PC-3 (cell line): ENCODE measurements around the gene BBS4. TPM values are rescaled to one million over a fixed set of nuclear protein-coding genes. Genes with fewer than 3 reads are reported as not detected.
"Not testable (repeated sequence)": the region's sequence is repeated elsewhere in the genome, so short reads cannot be mapped to it uniquely, and the experiment has no call there.

Experiments
- ATAC-seq: fragments of 200-7000 bp; cut with Tn5 transposase; 2 replicates; pipeline ENCODE4 v1.9.1; 2020; ENCODE audit warnings: mild to moderate bottlenecking, moderate library complexity
- BruUV-seq: library from RNA; stranded (reverse); fragments of 400-500 nt; replicated peaks from 2 replicates; lab custom pipeline; 2021; lab: Mats Ljungman, UMichigan
- CTCF ChIA-PET: fragments of 300-600 bp; sonication (Branson Sonifier 250); formaldehyde crosslinking; loops from one replicate; lab custom pipeline; 2022; ENCODE audit warnings: antibody characterized with exemption; lab: Charles Lee
- POLR2A ChIA-PET: fragments of 300-600 bp; sonication (Branson Sonifier 250); formaldehyde crosslinking; loops from one replicate; lab custom pipeline; 2022; ENCODE audit warnings: antibody characterized with exemption; ENCODE audit not compliant: unreplicated experiment; lab: Charles Lee
- DNase-seq: peaks from one replicate; pipeline ENCODE4 v3.0.0-alpha.2; 2015
- H2AFZ ChIP-seq: fragments of 300-600 bp; sonication (generic); 2 replicates; pipeline ENCODE4 v1.6.0; 2016; ENCODE audit warnings: antibody characterized with exemption, low read length
- H3F3A ChIP-seq: fragments of 300-600 bp; sonication (generic); one replicate; pipeline ENCODE4 v1.6.0; 2017; ENCODE audit warnings: antibody characterized with exemption, low read length, control low read depth, mild to moderate bottlenecking; ENCODE audit not compliant: unreplicated experiment
- H3K27ac ChIP-seq: fragments of 300-600 bp; sonication (generic); 2 replicates; pipeline ENCODE4 v1.5.1; 2016; ENCODE audit warnings: mild to moderate bottlenecking, low read length
- H3K27me3 ChIP-seq: fragments of 300-600 bp; sonication (generic); 2 replicates; pipeline ENCODE4 v1.6.1; 2016; ENCODE audit warnings: low read length, mixed read lengths
- H3K36me3 ChIP-seq: fragments of 300-600 bp; sonication (generic); 2 replicates; pipeline ENCODE4 v1.6.1; 2016; ENCODE audit warnings: low read depth, mixed run types, low read length, mixed read lengths
- H3K4me1 ChIP-seq: fragments of 300-600 bp; sonication (generic); 2 replicates; pipeline ENCODE4 v1.5.1; 2016; ENCODE audit warnings: low read length; ENCODE audit not compliant: insufficient read depth
- H3K4me2 ChIP-seq: fragments of 300-600 bp; sonication (generic); 2 replicates; pipeline ENCODE4 v1.6.0; 2016; ENCODE audit warnings: low read length
- H3K4me3 ChIP-seq: fragments of 300-600 bp; sonication (generic); 2 replicates; pipeline ENCODE4 v1.5.1; 2016; ENCODE audit warnings: mild to moderate bottlenecking, low read length, mixed read lengths
- H3K79me2 ChIP-seq: fragments of 300-600 bp; sonication (generic); 2 replicates; pipeline ENCODE4 v1.6.1; 2017; ENCODE audit warnings: low read length, mixed read lengths
- H3K9ac ChIP-seq: fragments of 300-600 bp; sonication (generic); 2 replicates; pipeline ENCODE4 v1.6.0; 2016; ENCODE audit warnings: mild to moderate bottlenecking, low read length
- H3K9me2 ChIP-seq: fragments of 300-600 bp; sonication (generic); replicated peaks from 2 replicates; pipeline ENCODE4 v1.6.1; 2016; ENCODE audit warnings: mixed run types, low read length, mixed read lengths
- H3K9me3 ChIP-seq: fragments of 300-600 bp; sonication (generic); 2 replicates; pipeline ENCODE4 v1.6.1; 2016; ENCODE audit warnings: low read length, mixed read lengths
- H4K20me1 ChIP-seq: fragments of 300-600 bp; sonication (generic); 2 replicates; pipeline ENCODE4 v1.6.1; 2016; ENCODE audit warnings: low read length, mixed read lengths
- EZH2 ChIP-seq: fragments of 300-600 bp; sonication (generic); IDR thresholded peaks from one replicate; pipeline ENCODE4 v1.6.1; 2017; ENCODE audit warnings: antibody characterized with exemption, mild to moderate bottlenecking, low read length; ENCODE audit not compliant: unreplicated experiment
- EZH2phosphoT487 ChIP-seq: fragments of 300-600 bp; sonication (generic); IDR thresholded peaks from 2 replicates; pipeline ENCODE4 v1.6.1; 2018; ENCODE audit warnings: mild to moderate bottlenecking, antibody characterized with exemption, low read length, borderline replicate concordance
- intact Hi-C: fragments of 100-400 bp; cut with micrococcal nuclease; formaldehyde crosslinking; loops from 2 replicates; pipeline ENCODE4 v1.9.0; 2023
- total RNA-seq: library from RNA; depleted of rRNA; stranded (reverse); fragments of >200 nt; gene quantifications from 2 replicates; pipeline ENCODE4 v1.2.3, GENCODE V29; 2014
- TF ChIP-seq, protein P1 (sequence below): fragments of 300-600 bp; sonication (generic); conservative IDR thresholded peaks from 2 replicates; pipeline ENCODE4 v1.5.1; 2017; ENCODE audit warnings: antibody characterized with exemption, low read depth, mild to moderate bottlenecking, low read length

BBS4 gene
- total RNA-seq, 1 experiment from 2014 or later, result 18.7 TPM

DNA sequence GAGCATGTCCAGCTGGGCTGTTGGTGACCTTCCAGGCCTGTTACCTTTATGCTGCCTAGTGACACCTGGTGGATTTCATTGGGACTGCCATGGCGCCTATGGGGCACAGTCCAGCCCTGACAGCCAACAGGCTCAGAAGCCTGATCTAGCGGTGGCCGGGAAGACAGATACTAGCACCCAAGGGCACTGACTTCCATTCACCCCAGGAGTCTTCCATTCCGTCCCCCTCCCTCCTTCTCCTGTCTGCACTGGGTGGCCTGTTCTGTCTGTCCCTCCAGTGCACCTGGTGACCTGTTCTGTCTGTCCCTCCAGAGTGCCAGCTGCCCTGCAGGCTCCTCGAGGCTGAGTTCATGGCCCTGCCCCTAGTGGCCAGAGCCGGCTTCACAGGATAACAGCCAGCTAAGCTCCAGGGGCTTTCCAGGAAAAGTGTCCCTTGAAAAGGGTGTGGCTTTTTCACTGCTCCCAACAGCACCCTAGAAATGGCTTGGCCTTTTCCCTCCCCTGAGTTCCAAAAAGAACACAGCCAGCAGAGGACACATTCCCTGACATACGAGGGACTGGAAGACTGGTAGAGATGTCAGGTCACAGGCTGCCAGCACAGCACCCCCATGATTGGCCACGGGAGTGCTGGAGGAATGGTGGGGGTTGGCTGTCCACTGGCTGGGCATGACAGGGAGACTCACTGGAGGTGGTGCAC is 15.2 kb upstream of the BBS4 start:
- POLR2A ChIA-PET, result interaction anchor here (0.6 kb wide), 1 partner anchor 358 kb away, joined by 3 read pairs; no protein-coding TSS in a partner anchor
- H3K4me1 ChIP-seq, H4K20me1 ChIP-seq, H3K27ac ChIP-seq, H3K9me3 ChIP-seq, H3F3A ChIP-seq, H3K27me3 ChIP-seq, H3K9ac ChIP-seq, H3K9me2 ChIP-seq, H3K79me2 ChIP-seq, intact Hi-C loops, BruUV-seq, H3K36me3 ChIP-seq: not testable (repeated sequence)
- Histone ChIP-seq H3K4me3 (peak overlapping the region; percentile 62; the same call in 1 of the 2 replicates), H2AFZ (peak overlapping the region; percentile 84), H3K4me2 (peak overlapping the region; percentile 89)
- CTCF ChIA-PET, result interaction anchor here (0.6 to 1.0 kb wide), 2 partner anchors 71 to 72 kb away, joined by 3 to 4 read pairs; no protein-coding TSS in a partner anchor
- TF ChIP-seq, protein P1, sequence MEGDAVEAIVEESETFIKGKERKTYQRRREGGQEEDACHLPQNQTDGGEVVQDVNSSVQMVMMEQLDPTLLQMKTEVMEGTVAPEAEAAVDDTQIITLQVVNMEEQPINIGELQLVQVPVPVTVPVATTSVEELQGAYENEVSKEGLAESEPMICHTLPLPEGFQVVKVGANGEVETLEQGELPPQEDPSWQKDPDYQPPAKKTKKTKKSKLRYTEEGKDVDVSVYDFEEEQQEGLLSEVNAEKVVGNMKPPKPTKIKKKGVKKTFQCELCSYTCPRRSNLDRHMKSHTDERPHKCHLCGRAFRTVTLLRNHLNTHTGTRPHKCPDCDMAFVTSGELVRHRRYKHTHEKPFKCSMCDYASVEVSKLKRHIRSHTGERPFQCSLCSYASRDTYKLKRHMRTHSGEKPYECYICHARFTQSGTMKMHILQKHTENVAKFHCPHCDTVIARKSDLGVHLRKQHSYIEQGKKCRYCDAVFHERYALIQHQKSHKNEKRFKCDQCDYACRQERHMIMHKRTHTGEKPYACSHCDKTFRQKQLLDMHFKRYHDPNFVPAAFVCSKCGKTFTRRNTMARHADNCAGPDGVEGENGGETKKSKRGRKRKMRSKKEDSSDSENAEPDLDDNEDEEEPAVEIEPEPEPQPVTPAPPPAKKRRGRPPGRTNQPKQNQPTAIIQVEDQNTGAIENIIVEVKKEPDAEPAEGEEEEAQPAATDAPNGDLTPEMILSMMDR, result peak; percentile 69
- DNase-seq (peak; percentile 84), ATAC-seq (peak; percentile 96)

DNA sequence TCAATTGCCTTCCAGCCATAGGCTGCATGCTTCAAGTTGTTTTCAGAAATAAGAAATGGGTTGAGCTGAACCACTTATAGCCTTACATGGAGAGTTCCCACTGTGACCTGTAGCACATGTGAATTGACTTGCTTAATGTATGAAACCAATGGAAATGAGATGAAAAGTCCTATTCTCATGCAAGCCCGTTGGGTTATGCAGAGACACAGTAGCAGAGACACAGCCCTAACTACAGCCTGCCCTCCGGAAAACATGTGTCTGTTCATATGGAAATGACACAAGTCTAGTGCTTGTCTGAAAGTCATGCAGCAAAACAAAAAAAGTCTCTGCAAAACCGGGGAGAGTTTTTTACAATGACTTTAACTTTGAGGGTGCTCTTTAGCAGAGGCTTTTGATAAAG is 14.5 kb upstream of the BBS4 start:
- no TSS peak for BruUV-seq
- POLR2A ChIA-PET, result interaction anchor here (0.6 kb wide), 1 partner anchor 359 kb away, joined by 3 read pairs; no protein-coding TSS in a partner anchor
- DNase-seq (no peak), ATAC-seq (no peak)
- TF ChIP-seq, protein P1, result no peak
- no peak for TF ChIP-seq EZH2
- no peak for TF ChIP-seq EZH2phosphoT487
- H4K20me1 ChIP-seq, result no peaks in the 10 kb centered on the region
- H3K79me2 ChIP-seq, result no peaks in the 10 kb centered on the region
- H3K4me2 ChIP-seq, result no peak overlapping the region
- no peak overlapping the region for H3K9ac ChIP-seq
- H3K36me3 ChIP-seq, result no peaks in the 10 kb centered on the region
- no peaks in the 10 kb centered on the region for H3K4me1 ChIP-seq
- H3K9me3 ChIP-seq, result no peaks in the 10 kb centered on the region
- no peak overlapping the region for H3K27ac ChIP-seq
- H3K27me3 ChIP-seq, result no peaks in the 10 kb centered on the region
- H3K9me2 ChIP-seq, result no peaks in the 10 kb centered on the region
- H2AFZ ChIP-seq, result no peak overlapping the region
- intact Hi-C loops, result no loop called here
- CTCF ChIA-PET, result interaction anchor here (0.6 to 1.0 kb wide), 2 partner anchors 72 to 73 kb away, joined by 3 to 4 read pairs; no protein-coding TSS in a partner anchor
- H3K4me3 ChIP-seq, result no peak overlapping the region
- H3F3A ChIP-seq, result no peaks in the 10 kb centered on the region

DNA sequence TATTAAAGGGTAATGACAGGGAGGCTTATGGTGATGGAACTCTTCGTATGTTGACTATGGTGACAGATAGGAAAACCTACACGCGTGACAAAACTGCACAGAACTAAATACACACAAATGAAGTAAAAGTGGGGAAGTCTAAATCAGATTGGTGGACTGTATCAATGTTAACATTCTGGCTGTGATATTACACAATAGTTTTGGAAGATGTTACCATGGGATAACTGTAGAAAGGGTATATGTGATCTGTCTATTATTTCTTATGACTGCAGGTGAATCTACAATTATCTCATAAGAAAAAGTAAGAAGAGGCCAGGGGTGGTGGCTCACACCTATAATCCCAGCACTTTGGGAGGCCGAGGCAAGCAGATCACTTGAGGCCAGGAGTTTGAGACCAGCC is 9.2 kb upstream of the BBS4 start:
- POLR2A ChIA-PET, result no interaction called here

More for the DNA sequence above, 9.2 kb upstream of the BBS4 start:
- TF ChIP-seq EZH2phosphoT487 (no peak), EZH2 (no peak)
- TF ChIP-seq, protein P1, result no peak
- H3K4me2 ChIP-seq, result no peak overlapping the region
- H3K4me1 ChIP-seq, result no peaks in the 10 kb centered on the region
- H3F3A ChIP-seq, result no peaks in the 10 kb centered on the region
- H3K9me3 ChIP-seq, result no peaks in the 10 kb centered on the region
- H4K20me1 ChIP-seq, result no peaks in the 10 kb centered on the region
- no peaks in the 10 kb centered on the region for H3K9me2 ChIP-seq
- ATAC-seq, result no peak
- H3K9ac ChIP-seq, result no peak overlapping the region
- no peaks in the 10 kb centered on the region for H3K79me2 ChIP-seq
- H3K4me3 ChIP-seq, result no peak overlapping the region
- H3K27me3 ChIP-seq, result peaks cover 9% of the 10 kb centered on the region; the same call in 1 of the 2 replicates
- no peak overlapping the region for H2AFZ ChIP-seq
- intact Hi-C loops, result no loop called here
- no peaks in the 10 kb centered on the region for H3K36me3 ChIP-seq
- no TSS peak for BruUV-seq
- DNase-seq, result no peak
- CTCF ChIA-PET, result no interaction called here
- H3K27ac ChIP-seq, result no peak overlapping the region
